ENCODE data around the gene ATAD3B.

- no peak for TF ChIP-seq CTCF (IDR thresholded peaks at IDR 0.05; ENCODE audit: insufficient read depth, low read length, poor library complexity, severe bottlenecking)
- TF ChIP-seq EZH2phosphoT487 (conservative IDR thresholded peaks at IDR 0.05; ENCODE audit: low read length), result no peak
Observed at GRCh38 chr1:1482856-1483255, 11.3 kb downstream of the ATAD3B start.
